Gastroesophageal sphincter (tissue), 3 donors: ENCODE measurements around the gene GPC1.

Experiments
- POLR2AphosphoS5 ChIP-seq: sonication (generic); formaldehyde crosslinking; IDR thresholded peaks from one replicate; pipeline ENCODE4 v1.6.1; 2017; ENCODE audit warnings: antibody characterized with exemption
- TF ChIP-seq, protein P1 (sequence below), 4 experiments: fragments of 200-600 bp in 2 of 4; fragments of 450-650 bp in 2 of 4; sonication (generic) in 1 of 4; IDR thresholded peaks; one replicate each; pipeline ENCODE4 v1.5.1; 2017 to 2019; ENCODE audit warnings: antibody characterized with exemption in 4 of 4, mild to moderate bottlenecking in 2 of 4, moderate library complexity in 2 of 4

DNA sequence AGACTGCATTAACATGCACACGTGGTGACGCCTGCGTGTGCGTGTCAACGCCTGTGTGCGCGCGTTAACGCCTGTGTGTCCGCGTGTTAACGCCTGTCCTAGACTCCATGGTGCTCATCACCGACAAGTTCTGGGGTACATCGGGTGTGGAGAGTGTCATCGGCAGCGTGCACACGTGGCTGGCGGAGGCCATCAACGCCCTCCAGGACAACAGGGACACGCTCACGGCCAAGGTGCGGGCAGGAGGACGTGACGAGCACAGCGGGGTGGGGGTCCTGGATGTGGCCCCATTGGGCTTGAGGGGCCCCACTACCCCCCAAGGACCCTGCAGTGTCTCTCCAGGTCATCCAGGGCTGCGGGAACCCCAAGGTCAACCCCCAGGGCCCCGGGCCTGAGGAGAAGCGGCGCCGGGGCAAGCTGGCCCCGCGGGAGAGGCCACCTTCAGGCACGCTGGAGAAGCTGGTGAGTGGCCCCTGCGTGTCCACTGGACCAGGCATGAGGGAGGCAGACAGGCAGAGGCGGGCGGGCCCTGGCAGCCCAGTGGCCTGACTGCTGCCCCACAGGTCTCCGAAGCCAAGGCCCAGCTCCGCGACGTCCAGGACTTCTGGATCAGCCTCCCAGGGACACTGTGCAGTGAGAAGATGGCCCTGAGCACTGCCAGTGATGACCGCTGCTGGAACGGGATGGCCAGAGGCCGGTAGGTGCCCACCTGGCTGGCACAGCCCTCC, 29.2 kb downstream of the GPC1 start:
- TF ChIP-seq, protein P1, sequence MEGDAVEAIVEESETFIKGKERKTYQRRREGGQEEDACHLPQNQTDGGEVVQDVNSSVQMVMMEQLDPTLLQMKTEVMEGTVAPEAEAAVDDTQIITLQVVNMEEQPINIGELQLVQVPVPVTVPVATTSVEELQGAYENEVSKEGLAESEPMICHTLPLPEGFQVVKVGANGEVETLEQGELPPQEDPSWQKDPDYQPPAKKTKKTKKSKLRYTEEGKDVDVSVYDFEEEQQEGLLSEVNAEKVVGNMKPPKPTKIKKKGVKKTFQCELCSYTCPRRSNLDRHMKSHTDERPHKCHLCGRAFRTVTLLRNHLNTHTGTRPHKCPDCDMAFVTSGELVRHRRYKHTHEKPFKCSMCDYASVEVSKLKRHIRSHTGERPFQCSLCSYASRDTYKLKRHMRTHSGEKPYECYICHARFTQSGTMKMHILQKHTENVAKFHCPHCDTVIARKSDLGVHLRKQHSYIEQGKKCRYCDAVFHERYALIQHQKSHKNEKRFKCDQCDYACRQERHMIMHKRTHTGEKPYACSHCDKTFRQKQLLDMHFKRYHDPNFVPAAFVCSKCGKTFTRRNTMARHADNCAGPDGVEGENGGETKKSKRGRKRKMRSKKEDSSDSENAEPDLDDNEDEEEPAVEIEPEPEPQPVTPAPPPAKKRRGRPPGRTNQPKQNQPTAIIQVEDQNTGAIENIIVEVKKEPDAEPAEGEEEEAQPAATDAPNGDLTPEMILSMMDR (IDR thresholded peaks at IDR 0.05) = no peak
- TF ChIP-seq POLR2AphosphoS5 = no peak
